Lung (tissue), 12 donors: ENCODE measurements around the gene SLCO3A1. TPM values are rescaled to one million over a fixed set of nuclear protein-coding genes. Genes with fewer than 3 reads are reported as not detected.
A peak's percentile ranks its signal among the peaks of the same experiment; 100 is the strongest.

Experiments used
- ATAC-seq: fragments of 200-7000 bp; cut with Tn5 transposase; one replicate; pipeline ENCODE4 v1.9.1; 2020; ENCODE audit warnings: moderate number of reproducible peaks; ENCODE audit not compliant: insufficient read depth, low FRiP score
- DNase-seq, 3 donors: peaks; one replicate each; pipeline ENCODE4 v3.0.0-alpha.2; 2013 to 2017
- H3K27ac ChIP-seq, 2 donors: one replicate each; pipeline ENCODE4 v1.5.1; 2013; ENCODE audit warnings: mild to moderate bottlenecking in 2 of 2, moderate library complexity in 2 of 2, control low read depth in 1 of 2, inconsistent platforms in 1 of 2, low read depth in 1 of 2, low read length in 1 of 2
- H3K27me3 ChIP-seq, 3 donors: one replicate each; pipeline ENCODE4 v1.5.1; 2013; ENCODE audit warnings: low read length in 2 of 3; ENCODE audit not compliant: control insufficient read depth in 3 of 3, insufficient read depth in 3 of 3
- H3K36me3 ChIP-seq, 4 donors: one replicate each; pipeline ENCODE4 v1.5.1; 2013; ENCODE audit warnings: low read length in 4 of 4, mild to moderate bottlenecking in 1 of 4, moderate library complexity in 1 of 4; ENCODE audit not compliant: control insufficient read depth in 4 of 4, insufficient read depth in 4 of 4
- H3K4me1 ChIP-seq, 5 donors: one replicate each; pipeline ENCODE4 v1.5.1; 2013; ENCODE audit warnings: low read length in 5 of 5, mild to moderate bottlenecking in 2 of 5, moderate library complexity in 1 of 5; ENCODE audit not compliant: control insufficient read depth in 5 of 5, insufficient read depth in 5 of 5
- H3K4me3 ChIP-seq: one replicate; pipeline ENCODE4 v1.5.1; 2013; ENCODE audit warnings: mild to moderate bottlenecking, control low read depth, moderate library complexity
- H3K9ac ChIP-seq, 2 donors: one replicate each; pipeline ENCODE4 v1.5.1; 2013; ENCODE audit warnings: low read length in 2 of 2, control low read depth in 1 of 2; ENCODE audit not compliant: insufficient read depth in 1 of 2
- H3K9me3 ChIP-seq, 4 donors: one replicate each; pipeline ENCODE4 v1.5.1; 2013; ENCODE audit warnings: low read length in 3 of 4, mild to moderate bottlenecking in 1 of 4, moderate library complexity in 1 of 4; ENCODE audit not compliant: control insufficient read depth in 4 of 4, insufficient read depth in 3 of 4
- CTCF ChIP-seq: IDR thresholded peaks from 2 replicates; pipeline ENCODE4 v1.5.1; 2012; ENCODE audit warnings: mild to moderate bottlenecking; ENCODE audit errors: control extremely low read depth, extremely low read depth
- WGBS, 2 donors: extraction: QIAGEN DNeasy Blood & Tissue Kit; methylation state at CpG; one replicate each; pipeline ENCODE4 v1.1.7; 2013; 5-methylcytosine and 5-hydroxymethylcytosine counted together
- polyA plus RNA-seq, 2 donors: library from polyadenylated mRNA; stranded (reverse); fragments of 200-250 nt; gene quantifications; one replicate each; pipeline ENCODE4 v1.2.1, GENCODE V29; 2013
- total RNA-seq, 2 donors: library from RNA; depleted of rRNA in 1 of 2; stranded (reverse); fragments of >200 nt in 1 of 2; gene quantifications; one replicate each; pipeline ENCODE4 v1.2.1, GENCODE V29; 2014 to 2021
- donor health status: control.
- donor health status: control.
- donor health status: Bipolar disorder and iron deficiency.
- donor health status: healthy.
- donor health status: DM: yes; HTN: yes; CAD: no.

Gene SLCO3A1
- total and polyA plus RNA-seq, 4 donors, result 20.5 to 56.3 (median 33.5) TPM

GRCh38 chr15:91857772-91858171 lies 4.3 kb downstream of the SLCO3A1 start:
- H3K9ac ChIP-seq, result no peak overlapping the region
- WGBS, 2 donors, result 63 to 77% methylated on average over 2 of the region's 2 CpGs
- no peak for ATAC-seq
- no peak overlapping the region for H3K4me3 ChIP-seq
- peaks cover 0 to 13% (median 4%) of the 10 kb centered on the region in 5 donors for H3K4me1 ChIP-seq
- H3K27me3 ChIP-seq, result no peaks in the 10 kb centered on the region
- no peaks in the 10 kb centered on the region for H3K9me3 ChIP-seq
- peaks cover 0 to 3% (median 0%) of the 10 kb centered on the region in 4 donors for H3K36me3 ChIP-seq
- TF ChIP-seq CTCF, result no peak
- no peak overlapping the region for H3K27ac ChIP-seq
- no peak for DNase-seq

GRCh38 chr15:91860498-91860897 lies 7.0 kb downstream of the SLCO3A1 start:
- no peak overlapping the region for H3K4me3 ChIP-seq
- H3K9me3 ChIP-seq, result no peaks in the 10 kb centered on the region
- no peaks in the 10 kb centered on the region for H3K27me3 ChIP-seq
- 86 to 90% methylated on average over 7 of the region's 7 CpGs for WGBS, 2 donors
- peaks cover 0 to 3% (median 0%) of the 10 kb centered on the region in 4 donors for H3K36me3 ChIP-seq
- no peak for DNase-seq
- no peak overlapping the region for H3K9ac ChIP-seq
- peaks cover 0 to 20% (median 5%) of the 10 kb centered on the region in 5 donors for H3K4me1 ChIP-seq
- TF ChIP-seq CTCF, result no peak
- ATAC-seq, result no peak
- no peak overlapping the region for H3K27ac ChIP-seq

- H3K36me3 ChIP-seq, result peaks cover 0 to 3% (median 0%) of the 10 kb centered on the region in 4 donors
- H3K9me3 ChIP-seq, result no peaks in the 10 kb centered on the region
- H3K4me1 ChIP-seq, result peaks cover 0 to 22% (median 5%) of the 10 kb centered on the region in 5 donors
- ATAC-seq (peak; percentile 51), DNase-seq (no peak)
- 29 to 42% methylated on average over 6 of the region's 6 CpGs for WGBS, 2 donors
- H3K27me3 ChIP-seq, result no peaks in the 10 kb centered on the region
- H3K9ac ChIP-seq, result no peak overlapping the region
- peak overlapping the region; percentile 16 to 24 for H3K27ac ChIP-seq
- TF ChIP-seq CTCF, result no peak
- no peak overlapping the region for H3K4me3 ChIP-seq
Observed at GRCh38 chr15:91861223-91861622, 7.7 kb downstream of the SLCO3A1 start.
